HG03135 (cell line): ENCODE results near the gene CCDC15.
"Not testable (repeated sequence)": the region's sequence is repeated elsewhere in the genome, so short reads cannot be mapped to it uniquely, and the experiment has no call there.

Experiments used
- ATAC-seq: cut with Tn5 transposase; IDR thresholded peaks from one replicate; pipeline ENCODE4 v1.9.1; 2021; ENCODE audit warnings: mild to moderate bottlenecking, moderate library complexity; ENCODE audit not compliant: unreplicated experiment

Gene CCDC15

GRCh38 chr11:124984512-124984854 lies 30.5 kb downstream of the CCDC15 start:
- ATAC-seq, result no peak

- ATAC-seq, result no peak
These were observed 33.1 kb downstream of the CCDC15 start for GRCh38 chr11:124987096-124987495.

DNA sequence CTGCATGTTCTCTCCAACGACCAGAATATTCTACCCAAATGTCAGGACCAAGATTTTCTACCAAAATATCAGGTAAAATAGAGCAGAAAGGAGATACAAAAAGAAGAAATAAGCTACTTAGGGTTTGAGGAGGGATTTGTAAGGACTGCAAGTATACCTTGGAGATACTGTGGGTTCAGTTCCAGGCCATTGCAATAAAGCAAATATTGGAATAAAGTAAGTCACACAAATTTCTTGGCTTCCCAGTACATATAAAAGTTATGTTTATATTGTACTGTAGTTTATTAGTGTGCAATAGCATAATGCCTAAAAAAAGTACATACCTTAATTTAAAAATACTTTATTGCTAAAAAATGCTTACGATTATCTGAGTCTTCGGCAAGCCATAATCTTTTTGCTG lies 34.1 kb downstream of the CCDC15 start:
- ATAC-seq, result no peak

DNA sequence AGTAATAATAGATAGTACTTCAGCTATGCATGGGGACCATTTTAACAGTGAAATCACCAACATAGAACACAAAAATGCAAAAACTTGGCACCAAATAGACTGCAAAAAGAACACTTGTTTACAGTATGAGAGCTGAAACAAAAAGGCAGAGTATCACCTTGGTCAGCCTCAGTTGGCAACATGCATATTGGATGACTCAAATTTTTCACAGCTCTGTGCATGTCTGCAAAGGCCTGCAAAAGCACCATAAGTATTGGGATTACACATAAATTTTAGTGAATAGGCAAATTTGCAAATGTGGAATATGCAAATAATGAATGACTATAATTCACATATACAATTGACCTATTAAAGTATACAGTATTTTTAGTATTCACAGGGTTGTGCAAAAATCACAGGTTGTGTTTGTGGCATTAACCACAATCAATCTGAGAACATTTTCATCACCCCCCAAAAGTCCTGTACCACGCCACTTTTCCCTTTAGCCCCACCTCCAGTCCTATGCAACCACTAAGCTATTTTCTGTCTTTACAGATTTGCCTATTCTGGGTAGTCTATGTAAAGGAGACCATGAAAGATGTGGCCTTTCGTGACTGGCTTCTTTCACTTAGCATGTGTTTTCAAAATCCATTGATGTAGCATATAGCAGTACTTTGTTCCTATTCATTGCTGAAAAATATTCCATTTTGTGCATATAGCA lies 47.2 kb downstream of the CCDC15 start:
- ATAC-seq, result no peak

- no peak for ATAC-seq
These were observed 47.8 kb downstream of the CCDC15 start for GRCh38 chr11:125001849-125002248.

DNA sequence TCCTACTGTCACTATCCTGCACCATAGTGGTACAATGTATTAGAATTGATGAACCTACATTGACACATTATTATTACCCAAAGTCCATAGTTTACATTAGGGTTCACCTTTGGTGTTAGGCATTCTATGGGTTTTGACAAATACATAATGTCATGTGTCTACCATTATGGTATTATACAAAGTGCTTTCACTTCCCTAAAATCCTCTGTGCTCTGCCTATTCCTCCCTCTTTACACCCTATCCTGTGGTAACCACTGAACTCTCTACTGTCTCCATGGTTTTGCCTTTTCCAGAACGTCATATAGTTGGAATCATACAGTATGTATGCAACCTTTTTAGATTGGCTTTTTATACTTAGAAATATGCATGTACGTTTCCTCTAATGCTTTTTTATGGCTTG lies 51.5 kb downstream of the CCDC15 start:
- ATAC-seq, result no peak

DNA sequence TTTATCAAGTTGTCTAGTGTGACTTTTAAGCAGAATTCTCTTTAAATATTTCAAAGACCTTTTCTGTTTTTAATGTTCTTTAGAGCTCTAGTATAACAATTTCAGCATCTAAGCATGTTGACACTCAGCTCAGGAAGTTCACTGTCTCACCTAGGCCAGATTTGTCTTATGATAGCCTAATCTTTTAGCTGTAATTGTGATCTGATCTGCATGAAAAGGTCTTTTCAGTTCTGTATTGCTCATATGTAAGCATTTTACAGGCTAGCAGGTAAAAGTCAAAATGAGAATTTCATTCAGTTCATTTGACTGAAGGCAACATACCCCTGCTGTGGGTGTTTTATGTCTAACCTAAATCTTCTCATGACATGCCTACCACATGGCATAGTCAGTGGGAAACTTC lies 62.4 kb downstream of the CCDC15 start:
- no peak for ATAC-seq

GRCh38 chr11:125020342-125020741 lies 66.3 kb downstream of the CCDC15 start:
- no peak for ATAC-seq

DNA sequence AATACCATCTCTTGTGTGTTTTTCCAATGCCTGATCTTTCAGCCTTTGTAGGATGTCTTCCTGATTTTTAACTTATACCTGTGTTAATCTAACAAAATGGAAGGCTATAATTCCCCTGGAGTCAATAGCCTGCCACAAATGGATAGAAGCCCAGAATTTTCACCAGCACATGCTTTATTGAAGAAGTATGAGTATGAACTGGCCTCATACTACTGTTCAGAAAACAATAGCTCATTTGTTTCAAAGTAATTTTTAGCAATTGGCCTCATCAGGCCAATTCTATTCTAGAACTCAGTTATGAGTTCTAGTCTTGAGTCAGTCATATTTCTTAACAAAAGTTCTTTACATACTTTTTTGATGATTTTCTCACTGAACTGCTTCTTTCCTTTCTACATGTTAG lies 68.5 kb downstream of the CCDC15 start:
- ATAC-seq, result no peak

GRCh38 chr11:125025968-125026367 lies 72.0 kb downstream of the CCDC15 start:
- no peak for ATAC-seq

DNA sequence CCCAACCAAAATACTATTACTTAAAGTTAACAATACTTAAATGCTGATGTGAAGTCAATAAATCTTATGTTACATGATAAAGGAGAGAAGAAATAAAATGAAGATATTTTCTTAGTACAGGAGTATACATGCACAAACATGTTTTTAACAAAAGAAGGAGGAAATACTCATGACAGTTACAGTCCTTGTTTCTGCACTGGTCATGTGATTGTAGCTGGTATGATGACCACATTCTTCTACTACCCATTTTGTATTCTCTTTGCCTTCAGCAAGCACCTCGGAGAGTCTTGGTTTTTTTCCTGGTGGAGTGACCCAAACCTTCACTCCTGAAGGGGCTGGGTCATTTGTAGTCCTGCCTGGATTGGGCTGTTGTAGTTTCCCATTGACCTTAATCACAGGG lies 75.4 kb downstream of the CCDC15 start:
- ATAC-seq, result not testable (repeated sequence)

GRCh38 chr11:125036933-125037332 lies 82.9 kb downstream of the CCDC15 start:
- no peak for ATAC-seq

DNA sequence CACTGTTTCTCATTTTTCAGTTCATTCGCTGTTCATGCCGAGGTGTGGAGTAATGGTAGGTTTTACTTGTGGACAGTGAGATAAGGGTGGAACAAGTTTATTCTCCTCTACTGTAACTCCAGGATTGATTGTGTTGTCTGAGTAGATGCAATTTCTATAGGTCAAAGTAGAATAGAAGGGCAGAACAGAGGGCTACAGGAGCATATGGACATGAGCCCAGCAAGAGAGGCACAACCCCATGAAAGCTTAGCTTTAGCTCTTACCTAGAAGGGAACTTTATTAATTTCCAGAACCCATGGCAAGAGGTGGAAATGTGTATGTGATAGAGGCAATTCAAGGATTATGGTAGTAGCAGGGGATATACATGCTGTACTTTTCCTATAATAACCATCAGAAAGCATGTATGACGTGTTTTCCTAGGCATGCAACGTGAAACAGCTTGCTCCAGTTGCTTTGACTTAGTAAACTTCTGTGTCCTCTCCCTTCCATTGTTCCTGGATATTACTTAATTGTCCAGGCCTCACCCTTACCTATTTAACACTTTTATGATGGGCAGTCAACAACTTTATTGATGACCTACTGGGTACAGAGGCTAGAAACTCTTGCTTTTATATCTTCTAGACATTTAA lies 95.3 kb downstream of the CCDC15 start:
- ATAC-seq, result no peak

- no peak for ATAC-seq
These were observed 98.0 kb downstream of the CCDC15 start for GRCh38 chr11:125052047-125052446.

GRCh38 chr11:125053167-125053566 lies 99.2 kb downstream of the CCDC15 start:
- ATAC-seq, result no peak

DNA sequence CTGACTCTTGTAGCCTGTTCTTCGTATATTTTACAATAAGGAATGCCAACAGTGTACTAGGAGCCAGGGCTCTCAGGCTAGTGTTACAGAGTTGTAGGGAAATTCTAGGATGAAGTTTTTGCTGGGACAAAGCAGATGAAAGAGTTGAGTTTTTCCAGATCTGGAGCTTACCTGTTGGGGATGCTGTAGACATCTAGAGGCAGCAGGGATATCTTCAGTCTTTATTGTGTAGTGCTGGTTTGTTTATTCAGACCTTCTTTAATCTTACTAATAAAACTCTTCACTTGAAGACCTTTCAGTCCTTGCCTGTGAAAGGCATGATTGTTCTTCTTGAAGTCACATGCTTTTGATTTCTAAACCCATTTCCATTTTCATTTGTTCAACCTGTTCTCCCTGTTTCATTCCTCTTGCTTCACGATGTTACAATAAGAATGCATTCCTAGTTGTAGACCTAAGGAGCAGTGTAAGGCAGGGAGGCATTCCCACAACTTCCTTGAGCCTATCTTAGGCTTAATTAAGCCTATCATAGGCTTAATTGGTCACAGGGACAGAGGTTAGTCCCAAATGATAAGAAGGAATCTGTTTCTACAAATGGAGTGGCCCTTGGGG lies 101.2 kb downstream of the CCDC15 start:
- no peak for ATAC-seq

DNA sequence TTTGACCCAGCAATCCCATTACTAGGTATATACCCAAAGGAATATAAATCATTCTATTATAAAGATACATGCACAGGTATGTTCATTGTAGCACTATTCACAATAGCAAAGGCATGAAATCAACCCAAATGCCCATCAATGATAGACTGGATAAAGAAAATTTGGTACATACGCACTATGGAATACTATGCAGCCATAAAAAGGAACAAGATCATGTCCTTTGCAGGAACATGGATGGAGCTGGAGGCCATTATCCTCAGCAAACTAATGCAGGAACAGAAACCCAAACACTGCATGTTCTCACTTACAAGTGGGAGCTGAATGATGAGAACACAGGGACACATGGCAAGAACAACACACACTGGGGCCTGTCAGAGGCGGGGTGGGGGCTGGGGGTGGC lies 102.1 kb downstream of the CCDC15 start:
- not testable (repeated sequence) for ATAC-seq

DNA sequence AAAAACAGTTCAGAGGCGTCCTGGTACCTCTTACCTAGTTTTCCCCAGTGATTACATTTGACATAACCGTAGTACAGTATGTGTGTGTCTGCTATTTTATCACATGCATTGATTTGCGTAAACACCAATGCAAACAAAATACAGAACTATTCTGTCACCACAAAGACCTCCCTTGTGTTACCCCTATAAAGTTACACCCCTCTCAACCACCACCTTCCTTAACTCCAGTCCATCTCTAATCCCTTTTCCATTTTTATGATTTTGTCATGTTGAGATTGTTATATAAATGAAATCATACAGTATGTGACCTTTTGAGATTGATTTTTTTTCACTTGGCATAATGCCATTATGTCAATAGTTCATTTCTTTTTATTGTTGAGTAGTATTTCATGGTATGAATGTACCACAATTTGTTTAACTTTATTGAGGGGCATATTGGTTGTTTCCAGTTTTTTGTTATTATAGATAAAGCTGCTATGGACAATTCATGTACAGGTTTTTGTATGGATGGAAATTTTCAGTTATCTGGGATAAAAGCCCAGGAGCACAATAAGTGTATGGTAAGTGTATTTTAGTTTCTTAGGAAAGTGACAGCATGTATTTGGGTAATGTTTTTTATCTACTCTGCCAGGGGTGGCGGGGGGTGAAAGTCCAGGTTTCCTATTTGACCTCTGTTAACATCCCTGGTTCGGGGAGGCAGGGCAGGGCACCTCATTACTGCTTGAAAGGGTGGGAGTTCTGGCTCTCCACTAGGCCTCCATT lies 103.1 kb downstream of the CCDC15 start:
- ATAC-seq, result no peak

- no peak for ATAC-seq
These were observed 103.7 kb downstream of the CCDC15 start for GRCh38 chr11:125057693-125058016.

- ATAC-seq, result no peak
These were observed 107.3 kb downstream of the CCDC15 start for GRCh38 chr11:125061281-125061680.

GRCh38 chr11:125062218-125062930 lies 108.4 kb downstream of the CCDC15 start:
- ATAC-seq, result no peak
